Heart right ventricle (tissue), 16 donors: ENCODE measurements around the gene IFT80. TPM values are rescaled to one million over a fixed set of nuclear protein-coding genes. Genes with fewer than 3 reads are reported as not detected.

Source experiments
- ATAC-seq, 8 donors: fragments of 200-7000 bp; cut with Tn5 transposase; one replicate each; pipeline ENCODE4 v1.9.1; 2020; ENCODE audit warnings: mild to moderate bottlenecking in 8 of 8, moderate library complexity in 8 of 8, moderate number of reproducible peaks in 1 of 8
- DNase-seq, 2 donors: peaks; one replicate each; pipeline ENCODE4 v3.0.0-alpha.2; 2020
- H3K27ac ChIP-seq, 10 donors: fragments of 200-600 bp; sonication (generic) in 2 of 10; one replicate each; pipeline versions ENCODE4 v1.5.0 to v1.8.0; 2020 to 2022; ENCODE audit warnings: mild to moderate bottlenecking in 3 of 10
- H3K27me3 ChIP-seq, 7 donors: fragments of 200-600 bp; one replicate each; pipeline ENCODE4 v1.8.0; 2021 to 2022; ENCODE audit warnings: mild to moderate bottlenecking in 2 of 7
- H3K36me3 ChIP-seq, 9 donors: fragments of 200-600 bp; sonication (generic) in 1 of 9; one replicate each; pipeline versions ENCODE4 v1.5.0 to v1.8.0; 2020 to 2022; ENCODE audit warnings: mild to moderate bottlenecking in 2 of 9
- H3K4me1 ChIP-seq, 9 donors: fragments of 200-600 bp; sonication (generic) in 1 of 9; one replicate each; pipeline versions ENCODE4 v1.5.0 to v1.8.0; 2020 to 2022; ENCODE audit warnings: mild to moderate bottlenecking in 4 of 9
- H3K4me3 ChIP-seq, 10 donors: fragments of 200-600 bp; sonication (generic) in 2 of 10; one replicate each; pipeline versions ENCODE4 v1.5.0 to v1.8.0; 2020 to 2022; ENCODE audit warnings: mild to moderate bottlenecking in 7 of 10, moderate library complexity in 2 of 10
- H3K9me3 ChIP-seq, 11 donors: fragments of 200-600 bp in 10 of 11; sonication (generic) in 2 of 11; one replicate each; pipeline versions ENCODE4 v1.5.0 to v1.8.0; 2013 to 2022; ENCODE audit warnings: mild to moderate bottlenecking in 2 of 11, control low read depth in 1 of 11, moderate library complexity in 1 of 11
- CTCF ChIP-seq, 9 donors: fragments of 200-600 bp; sonication (generic) in 2 of 9; IDR thresholded peaks; one replicate each; pipeline versions ENCODE4 v1.5.0 to v1.8.0; 2021 to 2022; ENCODE audit warnings: antibody characterized with exemption in 9 of 9, mild to moderate bottlenecking in 5 of 9, moderate library complexity in 1 of 9
- WGBS, 2 donors: extraction: QIAGEN DNeasy Blood & Tissue Kit; methylation state at CpG; one replicate each; pipeline ENCODE4 v1.1.7; 2013; ENCODE audit warnings: inconsistent platforms in 1 of 2; 5-methylcytosine and 5-hydroxymethylcytosine counted together
- intact Hi-C, 10 donors: fragments of 100-400 bp; cut with DNase I; formaldehyde crosslinking; loops; one replicate each; pipeline versions ENCODE4 v1.11.1 to v1.14.2; 2022
- polyA plus RNA-seq, 2 donors: library from polyadenylated mRNA; stranded (reverse); fragments of 200-250 nt; gene quantifications; one replicate each; pipeline ENCODE4 v1.2.3, GENCODE V29; 2013
- total RNA-seq, 10 donors: library from RNA; stranded (reverse); fragmentation: NEBNext Ultra II Directional in 3 of 10; extraction: Animal tissue kit (Norgen Biotek cat#: 25700) in 3 of 10; gene quantifications; one replicate each; pipeline versions ENCODE4 v1.2.1 to v1.2.4, GENCODE V29; 2021 to 2023
- donor health status: Arrhythmogenic right ventricular cardiomyopathy.
- donor health status: ischemic (EF 13 %, LVEDD 7.1; RV severe dilation, severe dysfunction).
- donor health status: healthy with polysubstance abuse.
- donor health status: DM: no; HTN: yes; CAD: no.
- donor health status: DM: no; HTN: no; CAD: no.
- donor health status: ischemic (EF 25% LVEDD 6.9; RV normal size, moderate dysfunction).
- donor health status: ischemic (EF 25% LVEDD 5.7; RV mildly dilated, moderate dysfunction).
- donor health status: healthy.
- donor health status: DM: yes; HTN: yes; CAD: no.
- donor health status: Ischemic cardiomyopathy.
- donor health status: ischemic (EF 35%, LVEDD 5.7; RV mildly dilated, moderate dysfunction).
- donor health status: nonischemic (EF 11% LVEDD 7.7; RV severe dilation, severe dysfunction).
- donor health status: DM: yes; HTN: yes; CAD: no.
- donor health status: PGD.
- donor health status: ischemic (EF 29% LVEDD 5.4; RV normal size, mild dysfunction).
- donor health status: nonischemic (EF 23%, LVEDD 6.1; RV moderate dilation, normal function).

IFT80 gene
- total and polyA plus RNA-seq, 12 donors: 5.3 to 16.3 (median 14.2) TPM

- ATAC-seq: no peak
- H3K9me3 ChIP-seq: no peaks in the 10 kb centered on the region
- H3K4me3 ChIP-seq: no peak overlapping the region
- H3K27ac ChIP-seq: no peak overlapping the region
- no peaks in the 10 kb centered on the region for H3K4me1 ChIP-seq
- H3K36me3 ChIP-seq: peaks cover 0 to 56% (median 17%) of the 10 kb centered on the region in 9 donors
- intact Hi-C loops: no loop called here
- H3K27me3 ChIP-seq: no peaks in the 10 kb centered on the region
- 96 to 100% methylated on average over 1 of the region's 1 CpG for WGBS, 2 donors
- TF ChIP-seq CTCF (IDR thresholded peaks at IDR 0.05): no peak
- DNase-seq: no peak
These were observed 20.5 kb downstream of the IFT80 start for GRCh38 chr3:160378331-160379109.

- Histone ChIP-seq H3K9me3 (no peaks in the 10 kb centered on the region), H3K36me3 (peaks cover 0 to 66% (median 17%) of the 10 kb centered on the region in 9 donors), H3K27ac (no peak overlapping the region), H3K4me1 (no peaks in the 10 kb centered on the region), H3K4me3 (no peak overlapping the region), H3K27me3 (no peaks in the 10 kb centered on the region)
- 96 to 100% methylated on average over 2 of the region's 2 CpGs for WGBS, 2 donors
- TF ChIP-seq CTCF (IDR thresholded peaks at IDR 0.05): no peak
- DNase-seq (no peak), ATAC-seq (no peak)
- intact Hi-C loops: no loop called here
These were observed 22.3 kb downstream of the IFT80 start for GRCh38 chr3:160376681-160377080.

- H3K4me3 ChIP-seq: no peak overlapping the region
- no peaks in the 10 kb centered on the region for H3K4me1 ChIP-seq
- H3K36me3 ChIP-seq: peaks cover 0 to 64% (median 17%) of the 10 kb centered on the region in 9 donors
- ATAC-seq (no peak), DNase-seq (no peak)
- no peak overlapping the region for H3K27ac ChIP-seq
- no peaks in the 10 kb centered on the region for H3K9me3 ChIP-seq
- intact Hi-C loops: no loop called here
- 93 to 98% methylated on average over 1 of the region's 1 CpG for WGBS, 2 donors
- no peak for TF ChIP-seq CTCF (IDR thresholded peaks at IDR 0.05)
- H3K27me3 ChIP-seq: no peaks in the 10 kb centered on the region
These were observed 24.1 kb downstream of the IFT80 start for GRCh38 chr3:160374925-160375324.

- Histone ChIP-seq H3K4me3 (no peak overlapping the region), H3K27me3 (no peaks in the 10 kb centered on the region), H3K9me3 (no peaks in the 10 kb centered on the region), H3K27ac (no peak overlapping the region), H3K36me3 (peaks cover 0 to 62% (median 17%) of the 10 kb centered on the region in 9 donors), H3K4me1 (no peaks in the 10 kb centered on the region)
- WGBS, 2 donors: 95 to 99% methylated on average over 2 of the region's 2 CpGs
- no peak for ATAC-seq
- no peak for TF ChIP-seq CTCF (IDR thresholded peaks at IDR 0.05)
- intact Hi-C loops: no loop called here
- DNase-seq: no peak
These were observed 24.6 kb downstream of the IFT80 start for GRCh38 chr3:160374472-160374871.
